H9 (cell line): ENCODE data around the gene C16orf87. TPM values are rescaled to one million over a fixed set of nuclear protein-coding genes. Genes with fewer than 3 reads are reported as not detected.
A peak's percentile ranks its signal among the peaks of the same experiment; 100 is the strongest.

ENCODE experiments used
- DNase-seq: peaks from one replicate; pipeline ENCODE4 v3.0.0-alpha.2; 2017
- H2AFZ ChIP-seq: one replicate; pipeline ENCODE4 v1.6.1; 2013; ENCODE audit warnings: mild to moderate bottlenecking, low read length, control low read depth, moderate library complexity
- H2AK5ac ChIP-seq: 2 replicates; pipeline ENCODE4 v1.6.1; 2013; ENCODE audit warnings: low read length, control low read depth, mixed read lengths; ENCODE audit not compliant: insufficient read length
- H2BK120ac ChIP-seq: one replicate; pipeline ENCODE4 v1.6.1; 2013; ENCODE audit warnings: low read depth, mild to moderate bottlenecking, low read length, control low read depth, inconsistent platforms; ENCODE audit not compliant: poor library complexity, severe bottlenecking
- H2BK12ac ChIP-seq: 2 replicates; pipeline ENCODE4 v1.6.1; 2013; ENCODE audit warnings: low read length, control low read depth, mixed read lengths, low read depth; ENCODE audit not compliant: insufficient read length
- H2BK15ac ChIP-seq: 2 replicates; pipeline ENCODE4 v1.6.1; 2013; ENCODE audit warnings: low read depth, low read length, control low read depth
- H2BK20ac ChIP-seq: one replicate; pipeline ENCODE4 v1.6.1; 2013; ENCODE audit warnings: low read depth, mild to moderate bottlenecking, low read length, control low read depth, inconsistent platforms; ENCODE audit not compliant: poor library complexity, severe bottlenecking
- H2BK5ac ChIP-seq: 2 replicates; pipeline ENCODE4 v1.6.1; 2013; ENCODE audit warnings: low read length, control low read depth, mixed read lengths; ENCODE audit not compliant: insufficient read length
- H3K14ac ChIP-seq: 2 replicates; pipeline ENCODE4 v1.6.1; 2013; ENCODE audit warnings: low read length, control low read depth; ENCODE audit not compliant: insufficient read depth
- H3K18ac ChIP-seq: 2 replicates; pipeline ENCODE4 v1.6.1; 2013; ENCODE audit warnings: low read depth, mild to moderate bottlenecking, mixed read lengths, low read length, control low read depth; ENCODE audit not compliant: insufficient read length
- H3K23ac ChIP-seq: 2 replicates; pipeline ENCODE4 v1.6.1; 2013; ENCODE audit warnings: low read length, control low read depth, mixed read lengths, low read depth; ENCODE audit not compliant: insufficient read length
- H3K23me2 ChIP-seq: 2 replicates; pipeline ENCODE4 v1.6.1; 2013; ENCODE audit warnings: low read depth, mild to moderate bottlenecking, mixed read lengths, low read length, control low read depth; ENCODE audit not compliant: insufficient read length, poor library complexity, severe bottlenecking
- H3K27ac ChIP-seq: 2 replicates; pipeline ENCODE4 v1.5.1; 2013; ENCODE audit warnings: low read length, control low read depth, mixed read lengths, low read depth; ENCODE audit not compliant: insufficient read length
- H3K27me3 ChIP-seq: 2 replicates; pipeline ENCODE4 v1.6.1; 2013; ENCODE audit warnings: low read length, control low read depth, inconsistent platforms; ENCODE audit not compliant: insufficient read depth
- H3K4ac ChIP-seq: 2 replicates; pipeline ENCODE4 v1.6.1; 2013; ENCODE audit warnings: low read depth, mild to moderate bottlenecking, control low read depth, inconsistent platforms, low read length, moderate library complexity
- H3K4me1 ChIP-seq: 2 replicates; pipeline ENCODE4 v1.6.1; 2013; ENCODE audit warnings: low read length, control low read depth, inconsistent platforms; ENCODE audit not compliant: insufficient read depth
- H3K4me2 ChIP-seq: 2 replicates; pipeline ENCODE4 v1.6.1; 2013; ENCODE audit warnings: low read length, control low read depth, mixed read lengths; ENCODE audit not compliant: insufficient read length, insufficient read depth
- H3K56ac ChIP-seq: 2 replicates; pipeline ENCODE4 v1.6.1; 2013; ENCODE audit warnings: low read depth, mild to moderate bottlenecking, mixed read lengths, low read length, control low read depth; ENCODE audit not compliant: insufficient read length
- H3K79me1 ChIP-seq: 2 replicates; pipeline ENCODE4 v1.6.1; 2013; ENCODE audit warnings: low read depth, mild to moderate bottlenecking, moderate library complexity, low read length, control low read depth, inconsistent platforms; ENCODE audit not compliant: insufficient read depth, poor library complexity, severe bottlenecking
- H3K79me2 ChIP-seq: 2 replicates; pipeline ENCODE4 v1.6.1; 2013; ENCODE audit warnings: low read length, control low read depth, inconsistent platforms; ENCODE audit not compliant: insufficient read depth
- H3K9ac ChIP-seq: 2 replicates; pipeline ENCODE4 v1.6.1; 2013; ENCODE audit warnings: low read length, control low read depth, mixed read lengths; ENCODE audit not compliant: insufficient read length; ENCODE audit errors: extremely low read depth
- H3K9me3 ChIP-seq: one replicate; pipeline ENCODE4 v1.6.1; 2013; ENCODE audit warnings: low read depth, low read length, inconsistent platforms; ENCODE audit not compliant: control insufficient read depth
- H3T11ph ChIP-seq: one replicate; pipeline ENCODE4 v1.6.1; 2013; ENCODE audit warnings: mild to moderate bottlenecking, low read length, control low read depth, inconsistent platforms
- H4K20me1 ChIP-seq: one replicate; pipeline ENCODE4 v1.6.1; 2013; ENCODE audit not compliant: control insufficient read depth, insufficient read length, insufficient read depth
- H4K5ac ChIP-seq: 2 replicates; pipeline ENCODE4 v1.6.1; 2013; ENCODE audit warnings: low read depth, mild to moderate bottlenecking, mixed read lengths, low read length, control low read depth; ENCODE audit not compliant: insufficient read length
- H4K8ac ChIP-seq: replicated peaks from 2 replicates; pipeline ENCODE4 v1.6.1; 2013; ENCODE audit warnings: low read length, control low read depth, mixed read lengths, low read depth; ENCODE audit not compliant: insufficient read length
- H4K91ac ChIP-seq: 2 replicates; pipeline ENCODE4 v1.6.1; 2013; ENCODE audit warnings: low read depth, mild to moderate bottlenecking, moderate library complexity, mixed read lengths, low read length, control low read depth; ENCODE audit not compliant: insufficient read length
- H3K27ac Mint-ChIP-seq, 3 experiments: 2 replicates in 2 of 3; 3 replicates in 1 of 3; pipeline ENCODE4 v1.8.0; 2020 to 2021; ENCODE audit warnings: mixed read lengths in 3 of 3, mild to moderate bottlenecking in 1 of 3, moderate library complexity in 1 of 3
- H3K27me3 Mint-ChIP-seq: 2 replicates; pipeline ENCODE4 v1.8.0; 2021; ENCODE audit warnings: low read depth, mild to moderate bottlenecking, moderate library complexity, mixed read lengths
- H3K36me3 Mint-ChIP-seq, 3 experiments: 2 replicates in 2 of 3; 3 replicates in 1 of 3; pipeline ENCODE4 v1.8.0; 2020 to 2021; ENCODE audit warnings: low read depth in 3 of 3, mixed read lengths in 3 of 3; ENCODE audit not compliant: insufficient read depth in 1 of 3
- H3K4me1 Mint-ChIP-seq, 2 experiments: 2 replicates each; pipeline ENCODE4 v1.8.0; 2020; ENCODE audit warnings: mixed read lengths in 2 of 2
- H3K4me3 Mint-ChIP-seq, 2 experiments: 2 replicates in 1 of 2; 3 replicates in 1 of 2; pipeline ENCODE4 v1.8.0; 2020 to 2021; ENCODE audit warnings: mild to moderate bottlenecking in 2 of 2, mixed read lengths in 2 of 2, moderate library complexity in 1 of 2
- H3K9me3 Mint-ChIP-seq, 2 experiments: 2 replicates in 1 of 2; 3 replicates in 1 of 2; pipeline ENCODE4 v1.8.0; 2020; ENCODE audit warnings: mild to moderate bottlenecking in 2 of 2, mixed read lengths in 2 of 2, moderate library complexity in 1 of 2
- CTCF ChIP-seq: fragments of 200-600 bp; sonication (generic); conservative IDR thresholded peaks from 3 replicates; pipeline ENCODE4 v1.8.0; 2021; ENCODE audit warnings: antibody characterized with exemption, mild to moderate bottlenecking
- WGBS: extraction: QIAGEN DNeasy Blood & Tissue Kit; methylation state at CpG from one replicate; pipeline ENCODE4 v1.1.7; 2013; ENCODE audit warnings: missing lambda C conversion rate, low lambda C conversion rate, mixed read lengths; ENCODE audit not compliant: insufficient read length; ENCODE audit errors: extremely low coverage; 5-methylcytosine and 5-hydroxymethylcytosine counted together
- total RNA-seq: library from RNA; stranded (reverse); gene quantifications from 2 replicates; pipeline ENCODE4 v1.2.1, GENCODE V29; 2021

C16orf87 gene
- total RNA-seq, 1 experiment from 2014 or later, result 16.7 TPM

- DNase-seq, result no peak
Observed at GRCh38 chr16:46801428-46802049, 29.4 kb downstream of the C16orf87 start.

More at GRCh38 chr16:46801428-46802049, 29.4 kb downstream of the C16orf87 start:
- Histone ChIP-seq H3K14ac (no peak overlapping the region), H4K8ac (no peak overlapping the region), H3K18ac (no peak overlapping the region), H3K23ac (no peak overlapping the region), H2BK120ac (no peak overlapping the region), H3K9me3 (no peaks in the 10 kb centered on the region), H3K79me1 (no peaks in the 10 kb centered on the region), H3K4ac (no peak overlapping the region), H3K27me3 (no peaks in the 10 kb centered on the region), H3K56ac (no peak overlapping the region), H3K79me2 (no peaks in the 10 kb centered on the region), H3K4me1 (no peaks in the 10 kb centered on the region), H2BK15ac (no peak overlapping the region), H4K5ac (no peak overlapping the region), H2BK12ac (no peak overlapping the region), H4K20me1 (no peaks in the 10 kb centered on the region), H2BK5ac (no peak overlapping the region), H4K91ac (no peak overlapping the region), H3K4me2 (no peak overlapping the region), H2AFZ (no peak overlapping the region), H3K9ac (no peak overlapping the region), H2BK20ac (no peak overlapping the region), H3T11ph (no peak overlapping the region), H2AK5ac (no peak overlapping the region), H3K27ac (no peak overlapping the region), H3K23me2 (no peaks in the 10 kb centered on the region)
- Mint-ChIP-seq H3K27ac (no peak overlapping the region), H3K36me3 (peaks cover 5 to 16% (median 14%) of the 10 kb centered on the region in 3 experiments), H3K9me3 (peaks cover 0 to 5% of the 10 kb centered on the region in 2 experiments; a peak in 4 of 5 replicates), H3K27me3 (no peaks in the 10 kb centered on the region), H3K4me3 (no peak overlapping the region), H3K4me1 (peaks cover 0 to 3% of the 10 kb centered on the region in 2 experiments; a peak in 2 of 4 replicates)
- TF ChIP-seq CTCF, result peak; percentile 69
- WGBS, result no CpG with 5 or more reads among the region's 5 CpGs
